MCF 10A (cell line): ENCODE measurements around the gene RALY. TPM values are rescaled to one million over a fixed set of nuclear protein-coding genes. Genes with fewer than 3 reads are reported as not detected.

Source experiments
- Bru-seq: library from RNA; stranded (reverse); fragments of 400-500 nt; gene quantifications from one replicate; lab custom pipeline; 2021; lab: Mats Ljungman, UMichigan
- BruChase-seq, 2 experiments: library from RNA; stranded (reverse); fragments of 400-500 nt; gene quantifications; one replicate each; lab custom pipeline; 2021; lab: Mats Ljungman, UMichigan
- BruUV-seq: library from RNA; stranded (reverse); fragments of 400-500 nt; replicated peaks from 2 replicates; lab custom pipeline; 2021; lab: Mats Ljungman, UMichigan
- CTCF ChIA-PET: fragments of 300-600 bp; sonication (Branson Sonifier 250); formaldehyde crosslinking; extraction: SDS; loops from one replicate; lab custom pipeline; 2021; ENCODE audit warnings: antibody characterized with exemption, inconsistent platforms; lab: Yijun Ruan, JAX
- POLR2A ChIA-PET: fragments of 300-600, 350-650 bp; sonication (Branson Sonifier 250); formaldehyde crosslinking; extraction: SDS; loops from one replicate; lab custom pipeline; 2020; ENCODE audit warnings: antibody characterized with exemption, inconsistent platforms; lab: Yijun Ruan, JAX
- DNase-seq: peaks from one replicate; pipeline ENCODE4 v3.0.0-alpha.2; 2018; ENCODE audit not compliant: unreplicated experiment
- H3K27ac Mint-ChIP-seq: one replicate; pipeline ENCODE4 v1.8.0; 2022; ENCODE audit warnings: mild to moderate bottlenecking, low read depth, mixed read lengths; ENCODE audit not compliant: unreplicated experiment
- H3K27me3 Mint-ChIP-seq: one replicate; pipeline ENCODE4 v1.8.0; 2022; ENCODE audit warnings: mixed read lengths; ENCODE audit not compliant: insufficient read depth, unreplicated experiment
- H3K36me3 Mint-ChIP-seq: one replicate; pipeline ENCODE4 v1.8.0; 2022; ENCODE audit warnings: mild to moderate bottlenecking, moderate library complexity, mixed read lengths; ENCODE audit not compliant: insufficient read depth, unreplicated experiment
- H3K4me1 Mint-ChIP-seq: one replicate; pipeline ENCODE4 v1.8.0; 2022; ENCODE audit warnings: mixed read lengths; ENCODE audit not compliant: insufficient read depth, unreplicated experiment
- H3K4me3 Mint-ChIP-seq: one replicate; pipeline ENCODE4 v1.8.0; 2022; ENCODE audit warnings: mild to moderate bottlenecking, moderate library complexity, mixed read lengths; ENCODE audit not compliant: unreplicated experiment
- H3K9me3 Mint-ChIP-seq: one replicate; pipeline ENCODE4 v1.8.0; 2022; ENCODE audit warnings: mixed read lengths; ENCODE audit not compliant: unreplicated experiment
- CTCF ChIP-seq: fragments of 200-600 bp; IDR thresholded peaks from one replicate; pipeline ENCODE4 v1.8.0; 2022; ENCODE audit warnings: antibody characterized with exemption, mild to moderate bottlenecking; ENCODE audit not compliant: unreplicated experiment
- intact Hi-C: fragments of 100-400 bp; cut with micrococcal nuclease; formaldehyde crosslinking; loops from 2 replicates; pipeline ENCODE4 v1.14.1; 2022
- long read RNA-seq: library from polyadenylated mRNA; stranded (forward); transcript quantifications from one replicate; pipeline ENCODE4 v2.0.0, GENCODE V29; 2022
- total RNA-seq: library from RNA; stranded (reverse); gene quantifications from 2 replicates; pipeline ENCODE4 v1.2.3, GENCODE V29; 2022

Gene RALY
- total RNA-seq (113 and 120 TPM in 2 replicates), Bru-seq, nascent RNA (percentile 76 among the genes with signal in this experiment), BruChase-seq, experiment 1, labeled RNA remaining after a 6-hour chase (percentile 60 among the genes with signal in this experiment), BruChase-seq, experiment 2, labeled RNA remaining after a 2-hour chase (percentile 63 among the genes with signal in this experiment)
- long read RNA-seq, full-length matches to known transcripts = 236 of 303 reads
- long read RNA-seq, partial matches to known transcripts = 21 of 303 reads
- long read RNA-seq, other reads (novel, unspliced or antisense) = 46 of 303 reads

GRCh38 chr20:33993576-33994221 is at the start of gene RALY:
TSS of gene RALY (plus strand) at chr20:33993911. CDS start at chr20:34072075, 78,164 bp downstream.
- peaks cover 5% of the 10 kb centered on the region for H3K9me3 Mint-ChIP-seq
- BruUV-seq = no TSS peak
- no peak for TF ChIP-seq CTCF
- POLR2A ChIA-PET = interaction anchor here (0.6 to 6.5 kb wide), 47 partner anchors 8 to 592 kb away, joined by 3 to 122 read pairs (median 5); partner anchors contain the start of genes ACTL10, CBFA2T2, CDK5RAP1 and CHMP4B
- peaks cover 23% of the 10 kb centered on the region for H3K4me1 Mint-ChIP-seq
- peak; percentile 97 for DNase-seq
- intact Hi-C loops = loop anchor here (2.0 to 10.0 kb wide), 3 partner anchors 46 to 261 kb away; no protein-coding TSS in a partner anchor
- H3K27ac Mint-ChIP-seq = peak within 1 kb of the TSS; percentile 96
- no peaks in the 10 kb centered on the region for H3K27me3 Mint-ChIP-seq
- peaks cover 6% of the 10 kb centered on the region for H3K36me3 Mint-ChIP-seq
- H3K4me3 Mint-ChIP-seq = peak within 1 kb of the TSS; percentile 95
- CTCF ChIA-PET = interaction anchor here (0.6 kb wide), 1 partner anchor 29 kb away, joined by 3 read pairs; no protein-coding TSS in a partner anchor

GRCh38 chr20:33944914-33945313 is 48.8 kb upstream of the RALY start:
- BruUV-seq = no TSS peak
- intact Hi-C loops = loop anchor here (5.0 kb wide), 1 partner anchor 47 kb away; the partner anchor contains the start of gene RALY
- DNase-seq = no peak
- no peaks in the 10 kb centered on the region for H3K27me3 Mint-ChIP-seq
- no peak for TF ChIP-seq CTCF
- no peak overlapping the region for H3K27ac Mint-ChIP-seq
- peaks cover 9% of the 10 kb centered on the region for H3K4me1 Mint-ChIP-seq
- H3K4me3 Mint-ChIP-seq = no peak overlapping the region
- H3K9me3 Mint-ChIP-seq = peaks cover 11% of the 10 kb centered on the region
- POLR2A ChIA-PET = interaction anchor here (1.3 kb wide), 1 partner anchor 9 kb away, joined by 3 read pairs; no protein-coding TSS in a partner anchor
- no peaks in the 10 kb centered on the region for H3K36me3 Mint-ChIP-seq
- CTCF ChIA-PET = interaction anchor here (0.5 to 0.9 kb wide), 2 partner anchors 30 to 34 kb away, joined by 3 read pairs; no protein-coding TSS in a partner anchor

GRCh38 chr20:33945391-33946081 is 48.2 kb upstream of the RALY start:
- Mint-ChIP-seq H3K36me3 (no peaks in the 10 kb centered on the region), H3K27me3 (peaks cover 4% of the 10 kb centered on the region), H3K4me3 (no peak overlapping the region), H3K27ac (peak overlapping the region; percentile 7), H3K9me3 (peaks cover 11% of the 10 kb centered on the region), H3K4me1 (peaks cover 9% of the 10 kb centered on the region)
- TF ChIP-seq CTCF = no peak
- intact Hi-C loops = loop anchor here (5.0 kb wide), 1 partner anchor 47 kb away; the partner anchor contains the start of gene RALY
- BruUV-seq = no TSS peak
- ChIA-PET POLR2A (interaction anchor here (1.3 kb wide), 1 partner anchor 9 kb away, joined by 3 read pairs; no protein-coding TSS in a partner anchor), CTCF (interaction anchor here (0.7 to 0.9 kb wide), 2 partner anchors 31 to 77 kb away, joined by 3 read pairs; no protein-coding TSS in a partner anchor)
- DNase-seq = peak; percentile 65
